Stimulated activated CD4-positive, alpha-beta T cell treated with anti-CD3 and anti-CD28 coated beads, TNF-alpha, amount 100 ng/mL, for 24 hours (primary cell): ENCODE results near the gene CD40.
A peak's percentile ranks its signal among the peaks of the same experiment; 100 is the strongest.
"Not testable (repeated sequence)": the region's sequence is repeated elsewhere in the genome, so short reads cannot be mapped to it uniquely, and the experiment has no call there.

Source experiments
- DNase-seq, 3 experiments: peaks; one replicate each; pipeline ENCODE4 v3.0.0-alpha.2; 2020; ENCODE audit warnings: low read depth in 3 of 3

Gene CD40

DNA sequence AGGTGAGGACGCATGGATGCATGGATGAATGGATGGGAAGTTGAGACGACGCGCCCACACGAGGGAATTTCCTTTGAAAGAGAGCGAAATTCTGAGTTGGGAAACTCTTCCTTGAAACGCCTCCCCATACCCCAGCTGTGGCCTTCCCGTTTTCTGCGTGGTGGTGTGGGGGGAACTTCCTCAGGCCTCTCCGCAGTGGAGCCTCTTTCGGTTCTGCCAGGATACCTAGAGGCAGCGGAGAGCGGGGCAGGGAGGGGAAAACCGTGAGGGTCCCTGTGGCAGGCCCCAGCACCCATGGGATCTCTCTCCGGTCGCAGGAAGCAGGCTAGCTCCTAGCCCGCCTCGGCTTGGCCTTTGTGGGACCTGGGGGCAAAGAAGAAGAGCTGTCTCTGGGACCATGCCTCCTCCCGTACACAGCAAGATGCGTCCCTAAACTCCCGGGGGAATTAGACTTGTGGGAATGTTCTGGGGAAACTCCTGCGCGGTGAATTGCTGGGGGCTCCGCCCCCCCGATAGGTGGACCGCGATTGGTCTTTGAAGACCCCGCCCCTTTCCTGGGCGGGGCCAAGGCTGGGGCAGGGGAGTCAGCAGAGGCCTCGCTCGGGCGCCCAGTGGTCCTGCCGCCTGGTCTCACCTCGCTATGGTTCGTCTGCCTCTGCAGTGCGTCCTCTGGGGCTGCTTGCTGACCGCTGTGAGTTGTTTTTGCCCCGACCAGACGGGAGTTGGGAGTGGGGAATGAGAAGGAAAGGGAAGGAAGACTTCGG is at the start of gene CD40:
CD40 (plus strand) TSS at position 611 of the 764 bp plus-strand sequence; CDS start at position 641, 30 bp downstream.
- peak; percentile 39 to 71 (median 48) for DNase-seq

DNA sequence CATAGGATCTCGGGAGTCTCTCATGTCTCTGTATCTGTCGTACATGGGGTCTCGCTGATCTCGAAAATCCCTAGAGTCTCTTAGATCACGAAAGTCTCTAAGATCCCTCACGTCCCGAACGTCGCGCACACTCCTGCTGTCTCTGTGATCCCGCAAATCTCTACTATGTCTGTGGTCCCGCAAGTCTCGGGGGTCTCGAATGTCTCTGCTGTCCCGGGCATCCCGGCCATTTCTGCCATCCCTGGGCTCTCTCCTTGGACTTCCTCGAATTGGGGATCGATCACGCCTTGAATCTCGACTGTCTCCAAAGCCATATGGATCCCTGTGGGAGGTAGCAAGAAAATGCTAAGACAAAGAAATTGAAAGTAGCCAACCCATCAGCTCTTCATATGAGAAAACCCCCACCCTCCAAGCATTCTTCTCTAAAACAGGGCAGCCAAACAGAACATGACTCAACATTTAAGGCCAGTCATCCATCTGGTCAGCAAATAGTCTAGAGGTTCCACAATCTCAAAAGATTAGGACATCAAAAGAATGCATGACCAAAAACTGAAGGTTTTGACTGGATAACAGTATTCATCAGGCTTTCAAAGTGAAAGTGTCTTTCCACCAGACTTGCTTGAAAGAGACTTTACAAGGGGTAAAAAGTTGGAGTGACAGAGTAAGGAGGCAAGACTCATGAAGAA is 47.8 kb upstream of the CD40 start:
- no peak for DNase-seq

DNA sequence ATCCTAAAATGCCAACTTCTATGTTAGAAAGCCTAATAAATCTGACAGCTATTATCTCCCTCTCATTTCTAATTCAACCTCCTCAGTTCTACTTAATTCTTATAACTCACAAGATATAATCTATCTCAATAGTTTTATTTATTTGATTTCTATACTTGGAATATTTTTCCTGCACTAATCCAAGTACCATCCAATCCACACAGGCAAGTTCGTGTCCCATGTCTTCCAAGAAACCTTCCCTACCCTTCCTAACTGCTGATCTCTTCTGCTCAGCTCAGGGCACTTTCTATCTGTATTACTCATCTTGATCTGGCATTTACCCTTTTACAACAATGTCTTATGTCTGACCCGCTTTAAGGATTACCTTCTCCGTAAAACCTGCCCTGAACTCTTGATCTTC is 46.5 kb upstream of the CD40 start:
- no peak for DNase-seq

DNA sequence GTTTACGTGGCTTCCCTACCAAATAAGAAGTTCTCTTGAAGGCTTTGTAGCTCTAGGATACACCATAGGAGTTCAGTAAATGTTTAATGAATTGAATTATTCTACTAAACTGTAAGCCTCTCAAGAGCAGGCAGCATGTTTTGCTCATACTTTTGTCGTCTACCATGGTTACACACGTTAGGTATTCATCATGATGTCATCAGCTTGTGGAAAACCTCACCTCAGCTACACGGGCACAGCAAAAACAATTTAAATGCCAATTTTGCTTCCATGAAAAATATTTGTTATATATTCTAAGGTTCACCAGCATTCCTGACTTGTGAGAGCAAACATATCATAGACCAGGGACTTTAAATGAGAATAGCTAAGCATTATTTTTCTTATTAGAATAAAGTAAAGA is 45.1 kb upstream of the CD40 start:
- no peak for DNase-seq

DNA sequence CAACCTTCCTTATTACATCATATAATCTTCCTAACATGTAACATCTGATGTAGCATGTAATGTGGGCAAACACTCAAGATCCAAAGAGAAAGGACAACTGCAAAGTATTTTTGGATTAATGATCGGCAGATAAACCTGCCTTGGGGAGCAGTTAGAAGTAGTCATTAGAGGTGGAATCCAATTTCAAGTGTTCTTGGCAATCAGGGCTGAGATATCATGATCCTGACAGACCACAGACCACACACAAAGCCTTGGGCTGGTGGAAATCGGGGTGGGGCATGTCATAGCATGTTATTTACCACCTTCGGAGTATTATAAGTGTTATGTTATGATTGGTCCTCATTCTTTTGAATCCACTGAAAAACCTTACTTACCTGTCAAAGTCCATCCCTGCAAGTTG is 44.7 kb upstream of the CD40 start:
- DNase-seq: no peak

DNA sequence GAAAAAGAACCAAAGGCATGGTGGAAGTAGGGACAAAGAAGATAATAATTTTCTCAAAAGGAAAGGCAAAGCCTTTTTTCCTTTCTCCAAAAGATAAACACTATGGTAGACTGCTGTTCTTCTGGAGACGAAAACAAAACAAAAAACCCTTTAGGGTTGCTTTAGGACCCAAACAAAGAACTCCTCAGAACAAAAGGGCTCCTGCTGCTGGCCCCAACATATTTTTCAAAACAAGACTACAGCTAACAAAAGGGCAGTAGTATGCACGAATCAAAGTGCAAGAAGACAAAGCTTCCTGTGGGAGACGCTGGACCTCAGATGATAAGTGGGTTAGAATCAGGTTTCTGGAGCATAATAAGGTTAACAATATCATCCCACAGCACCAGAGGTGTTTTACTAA is 44.1 kb upstream of the CD40 start:
- DNase-seq: no peak

DNA sequence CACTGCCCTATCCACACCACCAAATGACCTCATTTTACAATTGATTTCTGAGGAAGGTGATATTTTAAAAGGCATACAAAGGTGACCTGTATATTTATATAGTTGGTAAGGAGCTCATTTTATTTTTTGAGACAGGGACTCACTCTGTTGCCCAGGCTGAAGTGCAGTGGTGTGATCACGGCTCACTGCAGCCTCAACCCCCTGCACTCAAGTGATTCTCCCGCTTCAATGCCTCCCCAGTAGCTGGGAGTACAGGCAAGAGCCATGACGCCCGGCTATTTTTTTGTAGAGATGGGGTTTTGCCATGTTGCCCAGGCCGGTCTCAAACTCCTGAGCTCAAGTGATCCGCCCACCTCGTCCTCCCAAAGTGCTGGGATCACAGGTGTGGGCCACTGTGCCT is 41.3 kb upstream of the CD40 start:
- DNase-seq: no peak

DNA sequence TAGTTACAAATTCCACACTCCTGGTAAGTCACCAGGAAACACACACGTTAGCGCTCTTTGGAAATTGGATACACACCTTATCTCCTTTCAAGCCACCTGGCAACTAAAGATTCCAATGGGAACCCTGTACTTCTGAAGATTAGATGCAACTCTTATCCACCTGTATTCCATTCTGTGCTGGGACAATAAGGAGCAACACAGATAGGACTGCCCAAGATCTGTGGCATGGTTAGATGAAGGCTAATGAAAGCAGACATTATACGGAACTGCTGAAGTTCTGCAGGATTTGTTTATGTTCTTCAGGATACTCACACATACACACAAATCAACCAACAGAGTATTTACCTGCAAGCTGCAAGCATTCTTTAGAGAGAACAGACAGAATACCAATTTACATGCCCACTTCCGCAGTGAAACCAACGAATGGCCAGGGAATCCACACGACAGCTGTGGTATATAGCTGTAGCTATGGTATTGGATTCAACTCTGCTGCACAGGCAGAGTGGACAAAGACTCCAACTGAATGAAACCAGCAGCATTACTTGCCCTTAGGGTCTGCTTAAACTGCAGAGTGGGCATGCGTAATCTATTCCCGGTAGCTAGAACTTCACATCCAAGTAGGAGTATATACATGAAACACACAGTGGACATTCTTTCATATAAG is 40.3 kb upstream of the CD40 start:
- no peak for DNase-seq

DNA sequence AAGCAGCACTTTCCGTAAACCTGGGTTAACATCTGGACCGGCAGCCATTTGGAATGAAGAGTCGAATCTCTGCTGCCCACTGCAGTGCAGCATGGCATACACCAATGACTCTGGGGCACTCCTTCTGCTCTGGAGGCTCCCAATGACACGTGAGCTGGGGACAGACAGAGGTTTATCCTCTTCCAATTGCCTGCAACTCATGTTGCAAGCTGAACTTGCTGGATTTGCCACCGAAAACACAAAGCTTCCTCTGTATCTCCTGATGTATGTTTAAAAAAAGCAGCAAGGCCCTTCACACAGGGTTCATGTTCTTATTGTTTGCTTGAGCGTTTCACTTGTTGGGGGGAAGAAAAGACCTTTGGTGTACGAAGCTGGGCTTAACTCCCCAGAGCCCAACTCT is 39.2 kb upstream of the CD40 start:
- no peak for DNase-seq

DNA sequence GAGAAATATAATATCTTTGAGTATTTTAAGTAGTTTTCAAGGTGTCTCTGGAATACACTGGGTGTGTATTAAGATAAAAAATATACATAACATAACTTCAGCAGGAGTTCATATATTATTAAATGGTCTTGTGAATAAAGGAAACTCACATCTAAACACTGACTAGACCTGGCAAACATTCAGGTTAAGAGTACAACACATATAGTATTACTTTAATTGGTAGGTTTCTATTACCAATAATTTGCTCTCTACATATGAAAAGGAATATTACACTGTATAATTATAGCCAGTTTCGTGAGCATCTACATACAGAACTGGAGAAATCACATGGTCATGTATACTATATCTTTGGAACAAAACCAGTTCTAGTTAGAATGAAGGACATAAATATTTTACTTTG is 37.0 kb upstream of the CD40 start:
- DNase-seq: no peak

DNA sequence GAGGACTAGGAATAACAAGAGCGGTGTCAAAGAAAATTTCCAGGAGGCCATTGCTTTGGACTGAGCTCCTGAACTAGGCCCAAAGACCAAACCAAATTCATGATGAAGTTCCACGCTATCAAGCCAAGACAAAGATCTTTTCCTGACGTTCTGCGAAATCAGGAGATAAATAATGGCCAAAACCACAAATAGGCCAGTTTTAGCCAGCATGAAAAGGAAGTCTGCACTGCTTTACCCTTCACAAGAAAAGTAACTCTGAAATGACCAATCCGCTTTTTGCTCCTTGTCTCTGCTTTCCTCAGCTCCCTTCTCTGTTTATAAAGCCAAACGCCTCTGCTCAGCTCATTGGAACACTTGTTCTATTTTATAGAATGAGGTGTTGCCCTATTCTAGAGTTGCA is 35.0 kb upstream of the CD40 start:
- DNase-seq: no peak

DNA sequence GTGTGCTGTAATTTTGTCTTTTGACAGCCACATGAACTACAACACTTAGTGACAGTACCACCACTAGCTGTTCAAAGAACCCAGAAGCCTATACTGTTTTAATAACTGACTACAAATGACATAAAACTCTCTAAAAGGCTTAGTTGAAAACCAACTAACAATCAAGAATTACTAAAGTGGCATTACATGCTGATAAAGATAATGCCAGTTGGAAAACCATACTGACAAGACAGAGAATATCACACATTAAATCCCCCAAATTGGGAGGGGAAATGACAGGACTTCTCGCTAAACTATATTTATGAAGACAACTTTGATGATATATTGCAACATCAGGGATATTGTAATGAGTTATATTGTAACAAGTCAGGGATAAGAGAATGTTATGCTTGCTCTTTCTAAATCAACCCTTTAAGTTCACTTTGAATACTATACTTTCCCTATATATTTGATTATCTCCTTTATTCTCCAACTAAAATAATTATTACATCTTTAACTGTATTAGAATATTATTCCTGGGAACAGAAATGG is 34.5 kb upstream of the CD40 start:
- DNase-seq: no peak

DNA sequence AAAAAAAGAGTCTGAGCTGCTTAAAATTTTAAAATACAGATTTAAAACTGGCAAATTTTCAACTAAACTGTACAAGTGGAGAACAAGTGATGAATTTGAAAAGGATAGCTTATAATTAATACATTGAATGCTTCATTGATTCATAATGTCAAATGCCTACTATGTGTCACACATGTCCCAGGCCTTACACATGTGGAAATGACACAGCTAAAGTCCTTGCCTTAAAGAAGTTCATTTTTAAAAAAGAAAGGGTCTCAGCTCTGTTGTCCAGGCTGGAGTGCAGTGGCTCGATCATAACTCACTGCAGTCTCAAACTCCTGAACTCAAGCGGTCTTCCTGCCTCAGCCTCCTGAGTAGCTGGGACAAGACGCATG is 33.3 kb upstream of the CD40 start:
- DNase-seq: no peak

DNA sequence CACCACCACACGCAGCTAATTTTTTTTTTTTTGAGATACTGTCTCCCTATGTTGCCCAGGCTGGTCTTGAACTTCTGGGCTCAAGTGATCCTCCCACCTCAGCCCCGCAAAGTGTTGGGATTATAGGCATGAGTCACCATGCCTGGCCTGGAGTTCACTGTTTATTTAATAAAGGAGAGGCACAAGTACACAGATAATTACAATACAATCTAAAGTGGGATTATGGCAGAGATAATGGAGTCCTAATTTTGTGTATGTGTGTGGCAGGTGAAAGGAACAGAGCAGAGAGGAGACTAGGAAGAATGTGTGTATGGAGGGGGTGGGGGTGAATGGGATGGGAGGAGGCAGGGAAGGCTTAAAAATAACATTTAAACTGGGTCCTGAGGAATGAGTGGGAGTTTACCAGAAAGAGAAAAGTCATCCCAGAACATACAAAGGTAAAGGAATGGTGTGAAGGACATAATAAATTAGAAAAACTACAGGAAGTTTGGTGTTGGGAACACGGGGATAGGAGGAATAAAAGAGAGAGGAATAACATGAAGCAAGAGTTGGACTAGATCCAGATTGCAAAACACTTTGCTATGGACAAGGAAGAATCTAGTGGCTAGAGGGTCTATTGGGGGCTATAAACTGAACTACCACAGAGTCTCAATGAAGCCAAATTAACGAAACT is 32.8 kb upstream of the CD40 start:
- DNase-seq: no peak

DNA sequence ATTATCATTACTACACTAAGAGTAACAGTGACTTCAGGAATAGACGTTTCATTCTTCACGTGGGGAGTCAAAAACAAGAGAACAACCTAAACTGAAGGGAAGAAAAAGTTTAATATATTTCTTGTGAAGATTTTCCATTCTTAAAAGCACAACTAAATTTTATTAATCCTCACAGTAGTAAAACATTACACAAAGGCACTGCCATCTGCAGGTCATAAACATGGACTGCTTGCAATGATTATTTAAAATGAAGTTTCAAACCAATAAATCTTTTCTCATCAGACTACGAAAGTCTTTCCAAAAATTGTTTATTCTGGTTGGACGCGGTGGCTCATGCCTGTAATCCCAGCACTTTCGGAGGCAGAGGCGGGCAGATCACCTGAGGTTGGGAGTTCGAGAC is 31.0 kb upstream of the CD40 start:
- no peak for DNase-seq

DNA sequence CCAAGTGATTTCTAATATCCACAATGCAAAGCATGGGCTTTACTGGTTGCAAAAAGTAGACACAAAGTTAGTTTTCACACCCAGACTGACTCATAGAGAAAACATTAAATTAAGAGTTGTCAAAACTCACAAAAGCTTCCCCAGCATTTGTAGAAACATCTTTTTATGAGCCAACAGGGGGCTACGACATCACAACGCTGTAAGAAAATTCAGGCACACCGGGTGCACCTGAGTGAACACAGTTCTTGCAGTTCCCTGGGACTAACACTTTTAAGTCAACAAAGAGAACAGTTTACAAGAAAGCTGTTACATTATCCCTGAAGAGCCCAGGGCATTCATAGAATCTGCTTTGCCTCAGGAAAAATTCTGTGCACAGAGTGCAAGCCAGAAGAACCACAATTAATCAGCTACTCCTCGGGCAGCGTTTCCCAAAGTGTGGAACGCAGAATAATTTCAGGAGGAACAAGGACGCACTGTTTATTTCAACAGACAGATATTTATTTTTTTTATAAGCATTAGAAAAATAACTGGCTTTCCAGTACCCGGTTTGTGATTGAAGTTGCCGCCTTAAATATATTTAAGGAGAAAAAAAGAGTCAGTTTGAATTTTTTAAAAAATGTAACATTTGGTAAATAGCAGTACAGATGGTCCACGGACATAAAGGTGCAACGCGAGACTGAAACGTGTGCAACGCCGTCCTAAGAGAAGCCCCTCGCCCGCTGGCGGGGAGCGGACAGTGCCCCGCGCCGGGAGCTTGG is 29.5 kb upstream of the CD40 start:
- no peak for DNase-seq

DNA sequence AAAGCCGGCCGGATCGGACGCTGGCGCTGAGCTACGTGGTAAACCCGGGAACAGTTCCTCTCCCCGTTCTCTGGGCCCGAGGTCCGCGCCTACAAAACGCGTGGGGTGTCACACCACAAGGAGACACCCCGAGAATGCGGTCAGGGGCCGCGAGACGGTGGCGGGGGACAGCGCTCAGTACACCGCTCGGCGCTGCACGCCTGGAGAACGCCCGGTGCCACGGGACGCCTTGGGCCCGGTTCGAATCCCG is 29.0 kb upstream of the CD40 start:
- DNase-seq: peak in 2 of 3 experiments; percentile 39 to 64

DNA sequence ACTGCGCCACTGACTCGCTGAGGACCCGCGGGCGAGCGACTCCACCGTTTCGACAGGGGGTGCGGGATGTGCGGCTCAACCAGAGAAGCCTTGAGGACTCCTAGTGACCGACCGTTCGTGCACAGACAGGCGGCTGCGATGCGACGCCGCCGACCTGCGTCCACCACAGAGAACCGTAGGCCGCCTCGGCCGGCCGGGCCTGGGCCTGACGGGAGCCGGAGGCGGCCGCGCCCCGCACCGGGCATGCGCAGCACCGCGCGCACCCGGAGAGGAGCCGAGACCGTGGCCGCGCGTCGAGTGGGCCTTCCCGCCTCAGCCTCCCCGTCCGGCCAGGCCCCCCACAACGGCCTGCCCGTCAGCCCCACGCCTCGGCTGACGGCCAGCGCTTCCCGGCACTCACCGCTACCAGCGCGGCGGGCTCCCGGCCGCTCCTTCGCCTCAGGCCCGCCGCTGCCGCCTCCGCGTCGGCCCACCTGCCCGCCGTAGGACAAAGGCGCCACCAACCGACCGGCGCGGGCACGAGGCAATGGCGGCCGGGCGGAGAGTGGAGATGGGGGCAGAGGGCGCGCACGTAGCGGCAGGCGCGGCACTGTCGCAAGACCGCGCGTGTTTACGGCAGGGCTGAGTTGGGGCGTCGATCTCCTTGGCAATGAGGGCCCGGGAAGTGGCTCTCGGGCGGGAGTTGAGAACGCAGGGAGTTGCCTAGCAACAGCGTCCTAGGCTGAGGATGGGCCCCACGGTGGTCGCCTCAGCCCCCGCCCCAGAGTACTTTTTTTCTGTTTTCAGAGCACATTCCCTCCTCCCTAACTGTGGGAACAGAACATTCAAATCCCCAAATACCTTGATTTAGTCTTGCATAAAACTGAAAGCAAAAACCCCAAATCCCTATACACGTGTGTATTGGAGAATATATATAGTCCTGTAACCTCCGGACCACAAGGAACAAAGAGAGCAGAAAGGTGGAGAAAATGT is 28.4 kb upstream of the CD40 start, which contains the start of gene NCOA5:
NCOA5 (minus strand) TSS at position 546 of the 972 bp plus-strand sequence. CDS start 10,538 bp downstream, outside the sequence.
- peak; percentile 90 to 94 (median 94) for DNase-seq

DNA sequence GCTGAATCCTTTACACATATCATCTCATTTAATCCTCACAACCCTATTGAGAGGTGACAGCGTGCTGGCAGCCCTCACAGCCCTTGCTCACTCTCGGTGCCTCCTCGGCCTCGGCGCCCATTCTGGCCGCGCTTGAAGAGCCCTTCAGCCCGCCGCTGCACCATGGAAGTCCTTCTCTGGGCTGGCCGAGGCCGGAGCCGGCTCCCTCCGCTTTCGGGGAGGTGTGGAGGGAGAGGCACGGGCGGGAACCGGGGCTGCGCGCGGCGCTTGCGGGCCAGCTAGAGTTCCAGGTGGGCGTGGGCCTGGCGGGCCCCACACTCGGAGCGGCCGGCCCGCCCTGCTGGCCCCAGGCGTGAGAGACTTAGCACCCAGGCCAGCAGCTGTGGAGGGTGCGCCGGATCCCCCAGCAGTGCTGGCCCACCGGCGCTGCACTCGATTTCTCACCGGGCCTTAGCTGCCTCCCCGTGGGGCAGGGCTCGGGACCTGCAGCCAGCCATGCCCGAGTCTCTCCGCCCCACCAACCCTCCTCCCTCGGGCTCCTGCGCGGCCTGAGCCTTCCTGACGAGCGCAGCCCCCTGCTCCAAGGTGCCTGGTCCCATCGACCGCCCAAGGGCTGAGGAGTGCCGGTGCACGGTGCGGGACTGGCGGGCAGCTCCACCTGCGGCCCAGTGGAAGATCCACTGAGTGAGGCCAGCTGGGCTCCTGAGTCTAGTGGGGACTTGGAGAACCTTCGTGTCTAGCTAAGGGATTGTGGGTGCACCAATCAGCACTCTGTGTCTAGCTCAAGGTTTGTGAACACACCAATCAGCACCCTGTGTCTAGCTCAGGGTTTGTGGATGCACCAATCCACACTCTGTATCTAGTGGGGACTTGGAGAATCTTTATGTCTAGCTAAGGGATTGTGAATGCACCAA is 26.2 kb upstream of the CD40 start:
- DNase-seq: not testable (repeated sequence)
